Measurements from ENCODE around the gene TECR.

The TECR gene

GRCh38 chr19:14576363-14576762, 47.0 kb downstream of the TECR start:
- Histone ChIP-seq H3K4me3 (ENCODE audit: low read length, poor library complexity, severe bottlenecking) (no peak overlapping the region), H3K9me2 (replicated peaks; ENCODE audit: low read depth, low read length) (no peaks in the 10 kb centered on the region), H3K4me2 (ENCODE audit: low read depth, low read length, poor library complexity, severe bottlenecking) (no peak overlapping the region), H3K4me1 (ENCODE audit: insufficient read depth, low read length, poor library complexity, severe bottlenecking) (peaks cover 4% of the 10 kb centered on the region), H3K9me3 (ENCODE audit: insufficient read depth, low read depth, low read length) (no peaks in the 10 kb centered on the region), H3K79me2 (ENCODE audit: insufficient read depth, low read length) (peaks cover 5% of the 10 kb centered on the region), H3F3A (ENCODE audit: low read depth) (no peaks in the 10 kb centered on the region), H4K20me1 (ENCODE audit: insufficient read depth, low read length, poor library complexity, severe bottlenecking) (no peaks in the 10 kb centered on the region), H3K27me3 (ENCODE audit: insufficient read depth, low read length, poor library complexity, severe bottlenecking) (no peaks in the 10 kb centered on the region), H3K9ac (ENCODE audit: low read depth, low read length, poor library complexity, severe bottlenecking) (no peak overlapping the region), H2AFZ (ENCODE audit: low read length) (no peak overlapping the region), H3K36me3 (ENCODE audit: insufficient read depth, low read length) (no peaks in the 10 kb centered on the region)
- TF ChIP-seq EZH2phosphoT487 (IDR thresholded peaks at IDR 0.05; ENCODE audit: borderline replicate concordance), result no peak
- no peak for TF ChIP-seq CTCF (conservative IDR thresholded peaks at IDR 0.05; ENCODE audit: low read length)

DNA sequence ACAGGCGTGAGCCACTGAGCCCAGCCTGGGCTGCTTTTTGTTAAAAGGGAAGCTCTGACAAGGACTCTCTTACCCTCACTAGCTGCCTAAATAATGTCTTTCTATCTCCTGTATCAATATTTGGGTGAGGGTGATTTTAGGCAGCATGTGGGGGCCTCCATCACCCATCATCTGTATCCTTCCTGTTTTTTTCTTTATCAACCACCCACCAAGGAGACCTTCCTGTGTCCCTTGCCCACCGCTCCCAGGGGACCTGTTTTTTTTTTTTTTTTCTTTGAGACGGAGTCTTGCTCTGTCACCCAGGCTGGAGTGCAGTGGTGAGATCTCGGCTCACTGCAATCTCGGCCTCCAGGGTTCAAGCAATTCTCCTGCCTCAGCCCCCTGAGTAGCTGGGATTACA, 47.9 kb downstream of the TECR start:
- TF ChIP-seq EZH2phosphoT487 (IDR thresholded peaks at IDR 0.05; ENCODE audit: borderline replicate concordance), result no peak
- no peak for TF ChIP-seq CTCF (conservative IDR thresholded peaks at IDR 0.05; ENCODE audit: low read length)
- no peaks in the 10 kb centered on the region for H3F3A ChIP-seq (ENCODE audit: low read depth)
- no peak overlapping the region for H3K4me3 ChIP-seq (ENCODE audit: low read length, poor library complexity, severe bottlenecking)
- no peak overlapping the region for H3K4me2 ChIP-seq (ENCODE audit: low read depth, low read length, poor library complexity, severe bottlenecking)
- H3K9me2 ChIP-seq (replicated peaks; ENCODE audit: low read depth, low read length), result no peaks in the 10 kb centered on the region
- H4K20me1 ChIP-seq (ENCODE audit: insufficient read depth, low read length, poor library complexity, severe bottlenecking), result no peaks in the 10 kb centered on the region
- no peaks in the 10 kb centered on the region for H3K27me3 ChIP-seq (ENCODE audit: insufficient read depth, low read length, poor library complexity, severe bottlenecking)
- H3K9me3 ChIP-seq (ENCODE audit: insufficient read depth, low read depth, low read length), result no peaks in the 10 kb centered on the region
- no peak overlapping the region for H3K9ac ChIP-seq (ENCODE audit: low read depth, low read length, poor library complexity, severe bottlenecking)
- no peak overlapping the region for H2AFZ ChIP-seq (ENCODE audit: low read length)
- H3K4me1 ChIP-seq (ENCODE audit: insufficient read depth, low read length, poor library complexity, severe bottlenecking), result peaks cover 3% of the 10 kb centered on the region
- no peaks in the 10 kb centered on the region for H3K79me2 ChIP-seq (ENCODE audit: insufficient read depth, low read length)
- no peaks in the 10 kb centered on the region for H3K36me3 ChIP-seq (ENCODE audit: insufficient read depth, low read length)

DNA sequence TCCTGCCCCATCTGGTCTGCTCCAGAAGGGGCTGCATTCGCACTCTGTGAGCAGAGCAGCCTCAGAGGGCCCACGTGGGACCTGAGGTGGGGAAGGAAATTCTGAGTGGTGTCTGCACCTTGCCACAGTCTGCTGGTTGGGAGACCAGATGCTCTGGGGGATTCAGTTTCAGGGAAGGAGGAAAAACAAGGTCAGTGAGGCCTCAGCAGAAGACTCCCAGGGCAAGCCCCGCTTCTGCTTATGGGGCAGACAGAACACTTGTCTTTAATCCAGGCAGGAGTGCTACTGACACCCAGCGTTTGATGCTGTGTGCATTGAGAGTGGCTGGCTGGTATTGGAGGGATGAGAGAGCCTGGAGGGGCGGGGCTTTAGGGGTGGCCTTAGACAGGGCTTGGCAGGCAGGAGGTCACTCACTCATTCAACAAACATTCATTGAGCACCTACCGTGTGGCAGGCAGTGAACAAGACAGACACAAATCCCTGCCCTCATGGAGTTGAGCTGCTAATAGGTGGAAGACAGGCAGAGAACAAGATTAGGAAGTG, 48.6 kb downstream of the TECR start:
- no peak for TF ChIP-seq CTCF (conservative IDR thresholded peaks at IDR 0.05; ENCODE audit: low read length)
- TF ChIP-seq EZH2phosphoT487 (IDR thresholded peaks at IDR 0.05; ENCODE audit: borderline replicate concordance), result no peak
- Histone ChIP-seq H3K4me2 (ENCODE audit: low read depth, low read length, poor library complexity, severe bottlenecking) (no peak overlapping the region), H2AFZ (ENCODE audit: low read length) (no peak overlapping the region), H3K4me3 (ENCODE audit: low read length, poor library complexity, severe bottlenecking) (no peak overlapping the region), H3F3A (ENCODE audit: low read depth) (no peaks in the 10 kb centered on the region), H3K36me3 (ENCODE audit: insufficient read depth, low read length) (no peaks in the 10 kb centered on the region), H3K9me3 (ENCODE audit: insufficient read depth, low read depth, low read length) (no peaks in the 10 kb centered on the region), H3K9me2 (replicated peaks; ENCODE audit: low read depth, low read length) (no peaks in the 10 kb centered on the region), H3K27me3 (ENCODE audit: insufficient read depth, low read length, poor library complexity, severe bottlenecking) (no peaks in the 10 kb centered on the region), H3K79me2 (ENCODE audit: insufficient read depth, low read length) (no peaks in the 10 kb centered on the region), H3K9ac (ENCODE audit: low read depth, low read length, poor library complexity, severe bottlenecking) (no peak overlapping the region), H3K4me1 (ENCODE audit: insufficient read depth, low read length, poor library complexity, severe bottlenecking) (peaks cover 3% of the 10 kb centered on the region), H4K20me1 (ENCODE audit: insufficient read depth, low read length, poor library complexity, severe bottlenecking) (no peaks in the 10 kb centered on the region)

Data from Loucy (cell line).